Endothelial cell of umbilical vein (primary cell): ENCODE results near the gene NOS2.

Source experiments
- CTCF ChIP-seq, 2 donors: IDR thresholded peaks; 1 replicate in 1 of 2; 2 replicates in 1 of 2; pipeline ENCODE4 v1.5.1; 2011; ENCODE audit warnings: low read length in 2 of 2, mild to moderate bottlenecking in 2 of 2, moderate library complexity in 2 of 2, control low read depth in 1 of 2, inconsistent platforms in 1 of 2, low read depth in 1 of 2; ENCODE audit not compliant: insufficient read depth in 1 of 2; ENCODE audit errors: extremely low read depth in 1 of 2
- POLR2A ChIP-seq: IDR thresholded peaks from 2 replicates; pipeline ENCODE4 v1.6.1; 2012; ENCODE audit warnings: low read depth, mild to moderate bottlenecking, control low read depth, low read length

- TF ChIP-seq POLR2A: no peak
- TF ChIP-seq CTCF (IDR thresholded peaks at IDR 0.05; ENCODE audit: extremely low read depth in 1 of 2, insufficient read depth in 1 of 2, low read depth in 1 of 2, low read length in 2 of 2): no peak
Measured at GRCh38 chr17:27755706-27756466, 44.4 kb downstream of the NOS2 start.
